ENCODE results near the gene SLK. TPM values are rescaled to one million over a fixed set of nuclear protein-coding genes. Genes with fewer than 3 reads are reported as not detected.
A peak's percentile ranks its signal among the peaks of the same experiment; 100 is the strongest.

SLK gene
- total RNA-seq, 6 donors from 2014 or later, result 38.7 to 103 (median 58.1) TPM

DNA sequence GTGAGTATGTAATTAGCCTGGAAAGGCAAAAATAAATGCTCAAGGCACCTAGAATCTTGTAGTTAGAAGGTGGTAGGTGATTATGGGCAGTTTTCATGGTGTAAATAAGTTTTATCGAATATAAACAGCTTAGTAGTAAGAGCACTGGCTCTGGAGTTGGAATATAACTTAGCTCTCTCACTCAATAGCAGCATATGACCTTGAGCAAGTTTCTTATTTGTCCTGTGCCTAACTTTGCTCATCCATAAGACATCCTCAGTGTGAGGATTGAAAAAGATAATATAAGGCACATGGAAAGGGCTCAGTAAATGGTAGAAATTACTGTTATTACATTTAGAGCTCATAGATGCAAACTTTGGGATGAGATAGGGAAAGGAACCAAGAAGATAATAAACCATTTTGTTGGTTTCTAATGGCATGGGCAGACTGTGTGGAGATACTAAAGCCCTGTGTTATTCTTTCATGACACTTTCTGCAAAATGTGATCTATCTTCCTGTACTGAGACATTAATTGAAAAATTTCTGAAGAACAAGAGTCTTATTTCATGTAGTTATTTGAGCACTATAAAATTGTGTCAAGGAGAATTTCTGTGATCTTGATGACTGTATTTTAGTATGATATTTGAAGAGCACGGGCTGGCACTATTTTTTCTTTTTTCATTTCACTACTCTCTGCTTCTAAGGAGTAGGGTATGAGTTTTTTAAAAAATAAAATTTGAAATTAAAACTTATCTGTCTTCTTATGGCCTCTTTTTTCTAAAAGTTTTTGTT, 3.1 kb downstream of the SLK start:
- Histone ChIP-seq H3K27me3 (no peaks in the 10 kb centered on the region), H3K36me3 (no peaks in the 10 kb centered on the region), H3K27ac (peak overlapping the region in 3 of 4 donors; percentile 98 to 100 (median 99)), H3K4me3 (peak overlapping the region; percentile 75 to 94 (median 90)), H3K4me1 (peaks cover 7 to 39% (median 27%) of the 10 kb centered on the region in 4 donors), H3K9me3 (no peaks in the 10 kb centered on the region)
- WGBS, 2 donors, result 26 to 31% methylated on average over 2 of the region's 2 CpGs
- TF ChIP-seq POLR2A (IDR thresholded peaks at IDR 0.05) (no peak), EP300 (IDR thresholded peaks at IDR 0.05) (no peak), POLR2AphosphoS5 (IDR thresholded peaks at IDR 0.05) (no peak), CTCF (IDR thresholded peaks at IDR 0.05) (no peak)
- no peak for DNase-seq
- ATAC-seq (ENCODE audit: low FRiP score in 2 of 2), result no peak

GRCh38 chr10:103975169-103975568, 8.2 kb downstream of the SLK start:
- TF ChIP-seq CTCF (IDR thresholded peaks at IDR 0.05) (no peak), POLR2AphosphoS5 (IDR thresholded peaks at IDR 0.05) (no peak), EP300 (IDR thresholded peaks at IDR 0.05) (no peak), POLR2A (IDR thresholded peaks at IDR 0.05) (no peak)
- ATAC-seq (ENCODE audit: low FRiP score in 2 of 2) (no peak), DNase-seq (no peak)
- H3K36me3 ChIP-seq, result no peaks in the 10 kb centered on the region
- no peaks in the 10 kb centered on the region for H3K9me3 ChIP-seq
- peaks cover 12 to 39% (median 28%) of the 10 kb centered on the region in 4 donors for H3K4me1 ChIP-seq
- H3K4me3 ChIP-seq, result no peak overlapping the region
- H3K27me3 ChIP-seq, result no peaks in the 10 kb centered on the region
- H3K27ac ChIP-seq, result no peak overlapping the region
- 96 to 100% methylated on average over 1 of the region's 1 CpG for WGBS, 2 donors

DNA sequence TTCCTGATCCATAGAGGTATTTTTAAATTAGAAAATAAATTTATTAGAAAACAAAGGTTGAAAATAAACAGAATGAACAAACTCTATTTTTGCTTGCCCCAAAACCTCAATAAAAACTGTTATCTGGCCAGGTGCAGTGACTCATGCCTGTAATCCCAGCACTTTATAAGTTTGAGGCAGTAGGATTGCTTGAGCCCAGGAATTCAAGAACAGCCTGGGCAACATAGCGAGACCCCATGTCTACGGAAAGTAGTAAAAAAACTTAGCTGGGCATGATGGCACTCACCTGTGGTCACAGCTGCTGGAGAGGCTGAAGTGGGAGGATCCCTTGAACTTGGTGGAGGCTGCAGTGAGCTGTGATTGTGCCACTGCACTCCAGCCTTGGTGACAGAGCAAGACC, 10.3 kb downstream of the SLK start:
- Histone ChIP-seq H3K27ac (no peak overlapping the region), H3K27me3 (no peaks in the 10 kb centered on the region), H3K4me3 (no peak overlapping the region), H3K36me3 (no peaks in the 10 kb centered on the region), H3K4me1 (peaks cover 7 to 36% (median 21%) of the 10 kb centered on the region in 4 donors), H3K9me3 (no peaks in the 10 kb centered on the region)
- ATAC-seq (ENCODE audit: low FRiP score in 2 of 2) (no peak), DNase-seq (no peak)
- TF ChIP-seq CTCF (IDR thresholded peaks at IDR 0.05), result no peak
- no peak for TF ChIP-seq POLR2AphosphoS5 (IDR thresholded peaks at IDR 0.05)
- TF ChIP-seq POLR2A (IDR thresholded peaks at IDR 0.05), result no peak
- no peak for TF ChIP-seq EP300 (IDR thresholded peaks at IDR 0.05)
- 92 to 97% methylated on average over 2 of the region's 2 CpGs for WGBS, 2 donors

DNA sequence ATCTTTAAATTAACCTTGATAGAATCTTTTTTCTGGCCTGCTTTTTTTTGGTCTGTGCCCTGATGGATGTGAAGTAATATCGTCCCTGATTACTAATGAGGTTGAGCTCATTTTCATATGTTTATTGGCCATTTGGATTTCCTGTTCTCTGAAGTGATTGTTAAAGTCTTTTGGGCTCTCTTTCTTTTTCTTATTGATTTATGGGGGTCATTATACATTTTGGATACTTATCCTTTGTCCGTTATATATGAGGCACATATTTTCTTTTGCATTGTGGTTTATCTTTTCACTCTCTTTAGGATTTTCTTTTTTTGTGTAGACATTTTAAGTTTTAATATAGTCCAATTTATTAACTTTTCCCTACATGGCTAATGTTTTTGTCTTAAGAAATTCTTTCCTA, 12.6 kb downstream of the SLK start:
- Histone ChIP-seq H3K27me3 (no peaks in the 10 kb centered on the region), H3K27ac (no peak overlapping the region), H3K9me3 (no peaks in the 10 kb centered on the region), H3K4me3 (no peak overlapping the region), H3K36me3 (no peaks in the 10 kb centered on the region), H3K4me1 (peaks cover 15 to 50% (median 29%) of the 10 kb centered on the region in 4 donors)
- TF ChIP-seq POLR2AphosphoS5 (IDR thresholded peaks at IDR 0.05) (no peak), POLR2A (IDR thresholded peaks at IDR 0.05) (no peak), EP300 (IDR thresholded peaks at IDR 0.05) (no peak), CTCF (IDR thresholded peaks at IDR 0.05) (no peak)
- WGBS, 2 donors, result 65 to 79% methylated on average over 2 of the region's 2 CpGs
- ATAC-seq (ENCODE audit: low FRiP score in 2 of 2), result no peak
- no peak for DNase-seq

All from upper lobe of left lung (tissue), 6 donors.